Fibroblast of mammary gland (primary cell): ENCODE results near the gene NOD1.

Experiments
- DNase-seq: peaks from one replicate; pipeline ENCODE4 v3.0.0-alpha.2; 2010; ENCODE audit warnings: low read depth
- H3K4me3 ChIP-seq: 2 replicates; pipeline ENCODE4 v1.5.1; 2011; ENCODE audit warnings: low read depth, mild to moderate bottlenecking, low read length, moderate library complexity; ENCODE audit not compliant: control insufficient read depth
- CTCF ChIP-seq: conservative IDR thresholded peaks from 2 replicates; pipeline ENCODE4 v1.5.1; 2011; ENCODE audit warnings: low read depth, low read length, inconsistent platforms; ENCODE audit not compliant: control insufficient read depth, insufficient read depth

Gene NOD1

GRCh38 chr7:30503274-30504212 lies 25.0 kb upstream of the NOD1 start:
- DNase-seq: peak; percentile 12
- peak overlapping the region; percentile 98 for H3K4me3 ChIP-seq

GRCh38 chr7:30502470-30503251 lies 24.1 kb upstream of the NOD1 start:
- DNase-seq: no peak
- no peak for TF ChIP-seq CTCF
- no peak overlapping the region for H3K4me3 ChIP-seq

More at GRCh38 chr7:30503274-30504212, 25.0 kb upstream of the NOD1 start:
- no peak for TF ChIP-seq CTCF

DNA sequence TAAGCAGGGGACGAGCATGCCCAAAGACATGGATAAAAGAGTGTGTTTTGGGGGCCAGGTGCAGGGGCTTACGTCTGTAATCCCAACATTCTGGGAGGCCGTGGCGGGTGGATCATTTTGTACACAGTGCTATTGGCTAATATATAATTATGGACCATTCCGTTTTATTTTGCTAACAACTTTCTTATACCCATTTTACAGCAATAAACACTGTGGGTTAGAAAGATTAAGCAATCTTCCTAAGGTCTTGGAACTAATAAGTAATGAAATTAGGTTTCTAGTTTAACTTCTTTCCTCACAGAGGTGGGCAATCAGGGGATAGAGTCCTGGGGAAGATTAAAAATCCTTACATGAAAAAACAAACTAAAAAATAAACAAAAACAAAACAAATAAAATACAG lies 22.7 kb upstream of the NOD1 start:
- no peak for DNase-seq
- TF ChIP-seq CTCF: no peak
- no peak overlapping the region for H3K4me3 ChIP-seq

DNA sequence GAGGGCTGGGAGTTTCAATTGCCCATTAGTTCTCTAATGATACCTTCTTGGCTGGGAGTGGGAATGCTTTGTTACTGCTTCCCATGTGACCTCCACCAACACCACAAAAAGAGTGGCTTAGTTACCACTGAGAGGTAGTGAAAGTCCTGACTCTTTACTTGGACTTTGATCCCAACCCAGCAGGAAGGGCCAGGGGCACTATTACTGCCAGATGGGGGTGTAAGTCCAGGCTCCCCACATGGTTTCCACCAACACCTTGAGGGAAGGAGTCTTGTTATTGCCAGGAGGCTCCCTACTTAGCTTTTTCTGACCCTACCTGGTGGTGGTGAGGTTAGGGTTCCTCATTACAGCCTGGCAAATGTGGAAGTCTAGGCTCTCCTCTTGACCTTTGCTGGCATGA lies 14.6 kb upstream of the NOD1 start:
- TF ChIP-seq CTCF: no peak

DNA sequence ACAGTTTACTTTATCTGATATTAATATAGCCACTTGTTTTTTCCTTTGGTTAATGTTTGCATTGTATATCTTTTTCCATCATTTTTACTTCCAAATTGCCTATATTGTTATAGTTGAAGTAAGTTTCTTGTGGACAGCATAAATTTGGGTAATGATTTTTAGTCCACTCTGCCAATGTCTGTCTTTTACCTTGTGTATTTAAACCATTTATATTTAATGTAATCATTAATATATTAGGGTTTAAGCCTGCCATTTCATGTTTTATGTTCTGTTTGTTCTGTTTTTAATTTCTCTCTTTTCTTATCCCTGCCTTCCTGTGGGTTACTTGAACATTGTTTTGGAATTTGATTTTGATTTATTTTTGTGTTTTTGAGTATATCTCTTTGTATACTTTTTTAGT lies 12.8 kb upstream of the NOD1 start:
- no peak for DNase-seq
- no peak for TF ChIP-seq CTCF
- H3K4me3 ChIP-seq: no peak overlapping the region

More for the DNA sequence above, 14.6 kb upstream of the NOD1 start:
- H3K4me3 ChIP-seq: no peak overlapping the region
- no peak for DNase-seq

DNA sequence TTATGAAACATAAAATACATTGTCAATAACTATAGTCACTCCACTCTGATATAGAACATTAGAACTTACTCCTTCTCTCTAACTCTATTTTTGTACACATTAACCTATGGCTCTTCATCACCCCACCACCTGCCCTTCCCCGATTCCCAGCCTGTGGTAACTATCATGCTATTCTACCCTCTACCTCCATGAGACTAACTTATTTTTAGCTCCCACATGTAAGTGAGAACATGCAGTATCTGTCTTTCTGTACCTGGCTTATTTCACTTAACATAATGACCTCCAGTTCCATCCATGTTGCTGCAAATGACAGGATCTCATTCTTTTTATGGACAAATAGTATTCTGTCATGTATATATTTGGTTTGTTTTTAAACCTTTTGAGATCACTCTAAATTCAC lies 8.8 kb upstream of the NOD1 start:
- no peak for DNase-seq
- no peak overlapping the region for H3K4me3 ChIP-seq
- TF ChIP-seq CTCF: no peak
